Hematopoietic multipotent progenitor cell treated with erythropoietin and hydrocortisone succinate and interleukin-3 and kit ligand, for 15 days (in vitro differentiated cells): ENCODE results near the gene FBXO3.
"Not testable (repeated sequence)": the region's sequence is repeated elsewhere in the genome, so short reads cannot be mapped to it uniquely, and the experiment has no call there.

ENCODE experiments used
- DNase-seq: peaks from one replicate; pipeline ENCODE4 v3.0.0-alpha.2; 2015; ENCODE audit warnings: low spot score

FBXO3 gene, protein sequence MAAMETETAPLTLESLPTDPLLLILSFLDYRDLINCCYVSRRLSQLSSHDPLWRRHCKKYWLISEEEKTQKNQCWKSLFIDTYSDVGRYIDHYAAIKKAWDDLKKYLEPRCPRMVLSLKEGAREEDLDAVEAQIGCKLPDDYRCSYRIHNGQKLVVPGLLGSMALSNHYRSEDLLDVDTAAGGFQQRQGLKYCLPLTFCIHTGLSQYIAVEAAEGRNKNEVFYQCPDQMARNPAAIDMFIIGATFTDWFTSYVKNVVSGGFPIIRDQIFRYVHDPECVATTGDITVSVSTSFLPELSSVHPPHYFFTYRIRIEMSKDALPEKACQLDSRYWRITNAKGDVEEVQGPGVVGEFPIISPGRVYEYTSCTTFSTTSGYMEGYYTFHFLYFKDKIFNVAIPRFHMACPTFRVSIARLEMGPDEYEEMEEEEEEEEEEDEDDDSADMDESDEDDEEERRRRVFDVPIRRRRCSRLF

DNA sequence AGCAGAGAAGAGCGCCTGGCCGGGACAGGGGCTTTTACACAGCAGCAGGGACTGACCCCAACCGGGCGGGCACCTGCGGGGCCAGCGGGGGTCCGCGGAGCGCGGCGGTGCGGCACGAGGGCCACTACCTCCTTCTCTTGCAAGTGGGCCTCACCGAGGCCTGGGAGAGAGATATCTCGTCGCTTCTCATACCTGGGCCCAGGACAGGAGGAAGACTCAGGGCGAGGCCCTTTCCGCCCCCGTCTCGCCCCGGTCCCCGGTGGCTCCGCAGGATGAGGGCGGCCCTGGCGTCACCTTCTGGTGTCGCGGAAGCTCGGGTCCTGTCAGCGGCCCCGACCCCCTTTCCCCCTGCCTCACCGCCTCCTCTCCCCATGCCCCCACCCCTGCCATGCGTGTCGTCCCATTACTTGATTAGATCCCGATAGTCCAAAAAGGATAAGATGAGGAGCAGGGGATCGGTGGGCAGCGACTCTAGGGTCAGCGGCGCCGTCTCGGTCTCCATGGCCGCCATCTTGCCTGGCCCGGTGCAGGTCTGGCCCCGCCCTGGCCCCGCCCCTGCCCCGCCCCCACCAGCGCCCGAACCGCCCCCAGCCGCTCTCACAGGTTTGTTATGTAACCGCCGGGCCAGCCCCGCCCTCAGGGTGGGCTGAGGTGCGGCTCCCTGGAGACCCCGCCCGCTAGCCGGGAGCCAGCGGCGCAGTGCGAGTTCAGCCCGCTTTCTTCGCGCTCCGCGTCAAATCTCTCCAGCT, at the start of gene FBXO3:
Gene FBXO3, minus strand, starts transcription at position 534 of the 749 bp plus-strand sequence. Its CDS starts 23 bp downstream, at position 511.
- DNase-seq = peak; percentile 82

DNA sequence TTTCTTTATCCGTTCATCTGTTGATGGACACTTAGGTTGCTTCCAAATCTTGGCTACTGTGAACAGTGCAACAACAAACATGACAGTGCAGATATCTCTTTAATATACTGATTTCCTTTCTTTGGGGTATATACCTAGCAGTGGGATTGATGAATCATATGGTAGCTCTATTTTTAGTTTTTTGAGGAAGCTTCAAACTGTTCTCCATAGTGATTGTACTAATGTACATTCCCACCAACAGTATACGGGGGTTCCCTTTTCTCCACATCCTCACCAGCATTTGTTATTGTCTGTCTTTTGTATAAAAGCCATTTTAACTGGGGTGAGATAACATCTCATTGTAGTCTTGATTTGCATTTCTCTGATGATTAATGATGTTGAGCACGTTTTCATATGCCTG, 48.7 kb upstream of the FBXO3 start:
- not testable (repeated sequence) for DNase-seq

DNA sequence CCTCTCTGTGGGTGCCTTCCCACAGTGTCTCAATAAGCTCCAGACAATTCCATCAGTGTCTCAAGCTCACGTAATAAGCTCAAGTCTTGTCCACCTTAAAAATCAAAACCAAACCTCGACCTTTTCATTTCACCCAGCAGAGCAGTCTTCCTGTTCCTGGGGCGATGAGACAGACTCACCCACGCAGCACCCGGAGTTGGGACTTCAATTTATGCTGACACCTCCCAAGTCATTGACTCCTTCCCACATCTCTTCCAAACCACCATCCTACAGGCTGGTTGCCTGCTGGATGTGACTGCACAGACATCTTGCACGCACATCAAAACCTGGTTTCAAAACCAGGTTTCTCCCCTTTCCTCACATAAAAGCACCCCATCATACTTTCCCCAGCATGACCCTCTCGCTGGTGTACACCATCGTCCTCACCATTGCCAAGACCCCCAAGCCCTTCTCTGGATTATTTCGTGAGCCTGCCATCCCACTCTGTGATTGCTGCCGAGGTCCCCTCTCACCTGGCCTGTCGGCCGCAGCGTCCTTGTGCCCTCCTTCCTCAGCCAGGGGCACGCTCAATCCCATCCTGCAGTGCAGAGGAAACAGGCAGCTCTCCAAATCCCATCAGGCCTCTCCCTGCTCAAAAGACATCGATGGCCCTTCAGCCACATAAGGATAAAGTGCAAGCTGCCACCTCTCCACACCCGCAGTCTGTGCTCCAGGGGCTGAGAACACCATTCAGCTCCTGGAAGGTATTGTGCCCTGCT, 45.1 kb upstream of the FBXO3 start:
- DNase-seq = no peak

DNA sequence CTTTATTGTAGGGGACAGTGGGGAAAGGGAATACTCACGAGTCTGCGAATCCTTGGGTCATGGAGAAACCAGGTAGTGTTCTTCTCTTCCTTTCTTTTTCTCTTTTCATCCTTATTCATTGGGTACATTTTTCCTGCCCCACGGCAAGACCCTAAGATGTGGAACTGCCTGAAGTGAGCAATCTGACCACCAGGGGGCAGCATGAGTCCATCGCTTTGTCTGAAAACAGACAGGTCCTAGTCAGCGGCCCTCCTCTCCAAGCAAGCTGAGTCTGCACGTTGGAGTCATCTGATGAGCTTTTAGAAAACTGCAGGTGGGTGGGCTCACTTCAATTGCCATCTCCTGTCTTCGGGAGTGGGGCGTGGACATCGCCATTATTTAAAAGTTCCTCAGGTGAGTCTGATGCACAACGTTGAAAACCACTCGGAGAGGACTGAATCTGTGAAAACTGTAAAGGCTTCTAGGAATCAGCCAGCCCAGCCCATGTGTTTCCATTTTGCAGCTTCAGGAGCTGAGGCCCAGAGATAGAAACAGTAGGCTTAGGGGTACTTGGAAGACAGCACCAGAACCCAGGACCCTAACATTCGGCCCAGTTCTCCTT, 34.0 kb upstream of the FBXO3 start:
- peak; percentile 83 for DNase-seq

DNA sequence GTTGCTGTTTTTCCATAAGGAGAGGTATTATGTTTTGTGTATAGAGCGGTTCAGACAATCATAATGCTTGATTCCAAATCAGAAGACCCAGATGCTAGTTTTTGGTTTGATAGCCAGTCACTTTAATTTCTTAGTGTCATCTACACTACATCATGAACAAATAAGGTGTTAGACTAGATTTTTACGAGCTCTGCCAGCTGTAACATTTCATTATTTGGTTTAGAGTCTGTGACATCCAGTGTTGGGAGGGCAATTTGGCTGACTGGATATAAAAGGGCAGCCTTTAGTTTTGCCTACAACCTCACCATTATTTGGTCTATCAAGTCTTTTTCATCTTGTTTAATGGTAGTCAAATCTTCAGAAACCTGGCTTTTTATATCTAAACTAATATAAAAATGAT, 30.2 kb upstream of the FBXO3 start:
- DNase-seq = no peak

DNA sequence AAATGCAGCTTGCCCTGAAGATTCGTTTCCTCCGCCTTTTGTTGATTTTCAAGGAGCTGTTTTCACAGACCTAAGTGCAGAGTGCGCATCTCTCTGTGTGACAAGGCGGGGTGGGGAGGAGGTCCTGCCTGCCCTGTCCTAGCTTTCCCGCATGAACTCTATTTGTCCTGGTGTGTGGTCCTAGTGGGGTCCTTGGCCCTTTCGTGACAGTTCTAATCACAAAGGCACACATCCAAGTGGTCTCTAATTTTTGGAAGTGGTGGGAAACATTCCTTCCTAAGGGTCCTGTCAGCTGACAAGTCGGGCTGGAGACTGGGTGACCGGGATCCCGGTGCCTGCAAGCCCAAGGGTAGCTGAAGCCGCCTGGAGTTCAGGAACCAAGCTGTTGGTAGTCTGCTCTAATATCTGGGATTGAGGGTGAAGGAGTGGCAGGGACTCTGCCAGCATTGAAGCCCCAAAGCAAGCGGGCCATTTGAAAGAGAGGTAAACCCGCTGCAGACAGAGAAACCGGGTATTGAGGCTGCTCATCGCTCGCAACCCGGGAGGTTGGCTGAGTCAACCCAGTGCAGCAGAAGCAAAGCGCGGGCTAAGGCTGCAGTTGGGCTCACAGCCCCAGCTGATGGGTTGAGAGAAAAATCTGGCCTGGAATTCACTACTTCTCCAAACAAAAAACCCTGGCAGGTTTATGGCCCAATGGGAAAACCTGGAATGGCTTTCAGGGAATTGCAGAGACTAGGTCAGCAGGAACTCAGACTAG, 28.1 kb upstream of the FBXO3 start:
- no peak for DNase-seq

DNA sequence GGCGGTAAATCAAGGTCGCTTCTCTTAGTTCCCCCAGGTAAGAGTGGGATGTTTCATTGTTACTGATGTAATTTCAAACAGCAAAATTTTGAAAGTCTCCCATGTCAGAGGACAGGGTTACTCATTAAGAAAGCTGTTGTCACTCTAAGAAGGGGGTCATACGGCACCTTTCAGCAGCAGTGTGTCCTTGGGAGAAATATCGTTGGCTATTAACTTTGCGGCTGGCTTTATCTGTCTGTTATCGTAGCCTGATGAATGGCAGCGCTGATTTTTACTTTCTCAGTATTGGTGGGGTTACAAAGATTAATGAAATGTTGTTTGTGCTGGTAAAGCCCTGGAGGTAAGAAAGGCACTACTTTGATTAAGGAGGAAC, 27.5 kb upstream of the FBXO3 start:
- DNase-seq = no peak

DNA sequence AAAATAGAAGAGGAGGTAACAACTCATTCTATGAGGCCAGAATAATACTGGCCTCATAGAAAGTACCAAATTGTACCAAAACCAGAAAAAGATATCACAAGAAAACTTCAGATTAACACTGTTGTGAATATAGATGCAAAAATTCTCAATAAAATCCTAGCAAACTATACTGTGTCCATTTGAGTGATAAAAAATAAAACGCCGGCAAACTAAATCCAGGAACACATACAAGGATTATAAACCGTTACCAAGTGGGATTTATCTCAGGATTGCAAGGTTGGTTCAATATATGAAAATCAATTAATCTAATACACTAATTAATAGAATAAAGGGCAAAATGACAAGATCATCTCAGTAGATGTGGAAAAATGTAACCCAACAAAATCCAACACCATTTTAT, 23.6 kb upstream of the FBXO3 start:
- no peak for DNase-seq

DNA sequence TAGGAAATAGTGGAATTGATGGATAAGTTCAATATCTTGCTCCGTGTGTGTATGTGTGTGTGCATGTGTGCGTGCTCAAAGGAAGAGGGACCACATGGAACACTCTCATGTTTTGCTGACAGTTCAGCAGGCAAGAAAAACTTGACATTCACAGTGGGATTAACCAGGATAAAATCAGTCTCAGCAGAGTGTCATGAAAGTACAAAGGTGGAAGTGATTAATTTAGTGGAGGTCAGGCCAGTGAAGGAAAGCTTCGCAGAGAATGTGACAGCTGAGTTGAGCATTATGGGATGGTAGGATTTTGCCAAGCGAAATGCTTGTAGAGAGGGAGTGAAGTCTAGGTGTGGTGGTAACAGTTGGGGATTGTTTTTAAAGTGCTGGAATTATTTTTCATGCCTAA, 15.7 kb upstream of the FBXO3 start:
- no peak for DNase-seq

DNA sequence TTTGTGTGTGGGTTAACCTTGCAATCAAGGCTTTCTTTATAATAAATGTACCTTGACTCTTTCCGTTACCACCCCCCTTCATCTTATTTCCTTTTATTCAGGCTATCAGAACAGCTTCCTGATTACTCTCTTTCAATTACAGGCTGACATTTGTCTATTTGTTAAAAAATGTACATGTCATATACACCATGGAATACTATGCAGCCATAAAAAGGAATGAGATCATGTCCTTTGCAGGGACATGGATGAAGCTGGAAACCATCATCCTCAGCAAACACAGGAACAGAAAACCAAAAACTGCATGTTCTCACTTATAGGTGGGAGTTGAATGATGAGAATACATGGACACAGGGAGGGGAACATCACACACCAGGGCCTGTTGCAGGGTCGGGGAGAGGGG, 13.8 kb upstream of the FBXO3 start:
- not testable (repeated sequence) for DNase-seq

DNA sequence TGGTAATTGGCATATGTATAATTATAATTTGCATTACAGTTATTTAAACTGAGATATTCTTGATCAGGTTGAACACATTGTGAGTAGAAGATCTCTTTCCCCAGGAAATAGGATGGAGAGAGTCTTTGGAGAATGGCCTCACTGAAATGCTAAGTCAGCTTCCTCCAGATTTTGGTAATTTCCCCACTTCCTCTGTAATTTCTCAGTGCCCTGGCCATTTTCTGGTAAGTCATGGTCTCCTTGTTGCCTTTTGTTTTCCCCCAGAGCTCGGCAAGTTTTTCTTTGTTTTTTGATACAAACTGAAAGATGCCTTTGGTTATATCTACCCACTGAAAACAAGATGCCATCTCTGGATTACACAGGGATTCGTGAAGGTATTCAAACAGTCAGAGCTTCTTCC, 12.8 kb upstream of the FBXO3 start:
- DNase-seq = no peak

DNA sequence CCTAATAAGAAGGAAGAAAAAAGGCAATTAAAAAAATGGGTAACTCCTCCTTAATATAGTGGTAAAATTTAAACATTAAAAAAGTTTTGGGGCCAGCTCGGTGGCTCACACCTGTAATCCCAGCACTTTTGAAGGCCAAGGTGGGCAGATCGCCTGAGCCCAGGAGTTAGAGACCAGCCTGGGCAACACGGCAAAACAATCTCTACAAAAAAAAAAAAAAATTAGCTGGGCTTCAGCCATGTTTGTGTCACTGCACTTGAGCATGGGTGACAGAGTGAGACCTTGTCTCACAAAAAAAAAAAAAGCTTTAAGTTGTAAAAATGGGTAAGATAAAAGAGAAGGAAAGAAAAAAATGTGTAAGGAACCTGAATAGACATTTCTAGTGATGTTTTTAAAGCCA, 11.3 kb upstream of the FBXO3 start:
- DNase-seq = no peak

DNA sequence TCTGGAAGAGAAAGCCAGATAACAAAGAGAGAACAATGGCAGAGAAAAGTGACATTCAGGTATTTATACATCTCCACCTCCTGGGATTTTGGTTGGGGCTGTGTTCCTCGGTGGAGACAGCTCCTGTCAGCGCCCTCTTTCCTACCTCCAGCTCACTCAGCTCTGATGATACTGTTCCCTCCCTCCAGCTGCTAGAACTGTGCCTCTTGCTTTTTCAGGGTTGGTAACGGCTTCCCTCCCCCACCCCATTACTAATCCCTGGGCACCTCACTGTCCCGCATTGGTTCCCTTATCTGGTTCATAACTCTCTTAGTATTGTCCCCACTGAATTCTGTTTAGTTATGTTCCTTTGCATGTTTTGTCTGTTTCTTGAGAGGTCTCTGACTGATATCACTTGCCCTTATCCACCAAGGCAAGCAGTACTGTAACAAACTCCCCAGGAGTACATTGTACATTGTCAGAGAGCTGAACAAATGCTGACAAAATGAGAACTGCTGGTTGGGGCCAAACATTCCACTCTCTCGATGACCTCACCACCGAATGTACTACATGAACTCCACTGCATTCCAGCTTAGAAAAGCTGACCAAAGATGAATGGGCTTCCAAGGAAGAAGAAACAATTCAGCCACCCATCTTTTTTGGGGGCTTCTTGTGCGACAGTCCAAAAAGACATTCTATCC, 5.7 kb upstream of the FBXO3 start:
- no peak for DNase-seq

DNA sequence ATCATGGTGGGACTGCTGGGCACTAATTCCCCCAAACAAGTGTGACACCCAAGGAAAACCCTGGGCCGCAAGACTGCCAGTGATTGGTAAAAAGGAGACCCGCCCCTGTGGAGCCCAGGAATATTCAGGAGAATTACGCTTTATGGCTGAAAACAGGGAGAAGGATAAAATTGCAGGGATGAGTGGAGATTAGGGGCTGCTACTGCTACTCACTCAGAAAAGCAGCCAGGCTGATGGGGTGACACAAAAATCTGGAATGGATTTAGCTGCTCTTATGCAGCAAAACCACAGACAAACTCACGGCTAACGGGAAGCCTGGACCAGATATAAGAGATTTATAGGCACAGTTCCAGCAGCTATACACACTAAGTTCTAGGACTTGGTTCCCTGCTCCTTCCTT, 4.4 kb upstream of the FBXO3 start:
- no peak for DNase-seq

DNA sequence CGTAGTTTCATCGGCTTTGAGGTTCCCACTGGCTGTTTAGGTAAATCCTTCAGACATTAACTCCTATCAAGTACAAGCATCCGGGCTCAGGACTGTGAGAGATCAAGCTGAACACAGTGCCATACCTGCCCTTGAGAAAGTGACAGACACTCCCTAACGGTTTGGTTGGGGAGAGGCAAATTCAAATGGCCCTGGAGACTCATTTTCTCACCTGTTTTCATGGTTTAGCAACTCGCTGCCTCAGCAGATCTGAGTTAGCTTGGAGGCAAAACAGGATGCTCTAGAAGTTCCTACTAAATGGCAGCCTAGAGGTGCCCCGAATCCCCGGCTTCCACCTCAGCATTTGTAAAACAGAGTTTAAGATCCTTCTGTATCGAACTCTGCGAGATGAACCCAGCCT, 3.6 kb upstream of the FBXO3 start:
- no peak for DNase-seq

DNA sequence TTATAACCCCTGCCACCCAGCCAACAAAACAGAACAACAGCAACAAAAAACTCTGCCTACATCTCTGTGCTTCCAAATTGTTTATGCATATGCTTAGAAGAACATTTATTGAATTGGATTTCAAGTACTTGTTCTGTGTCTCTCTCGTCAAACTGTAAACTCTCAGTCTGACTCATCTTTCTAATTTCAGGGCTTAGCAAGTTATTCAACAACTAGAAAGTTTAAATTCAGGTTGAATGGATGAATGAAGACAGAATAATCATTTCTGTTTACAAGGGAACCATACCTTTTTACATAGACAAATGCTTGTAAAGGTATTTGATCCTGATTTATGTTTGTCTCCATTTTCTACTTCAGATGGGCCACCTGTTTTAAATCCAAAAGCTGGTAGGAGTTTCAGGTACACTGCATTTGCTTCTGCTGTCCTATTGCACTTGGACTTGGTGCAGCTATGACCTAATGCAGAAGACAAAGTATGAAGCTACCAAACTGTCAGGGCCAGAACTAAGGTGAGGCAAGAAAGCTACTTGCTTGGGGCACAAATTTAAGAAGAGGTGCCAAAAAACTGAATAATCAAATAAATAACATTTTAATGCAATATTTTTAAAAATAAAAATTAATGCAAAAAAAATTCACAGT, 1.6 kb upstream of the FBXO3 start:
- DNase-seq = no peak

DNA sequence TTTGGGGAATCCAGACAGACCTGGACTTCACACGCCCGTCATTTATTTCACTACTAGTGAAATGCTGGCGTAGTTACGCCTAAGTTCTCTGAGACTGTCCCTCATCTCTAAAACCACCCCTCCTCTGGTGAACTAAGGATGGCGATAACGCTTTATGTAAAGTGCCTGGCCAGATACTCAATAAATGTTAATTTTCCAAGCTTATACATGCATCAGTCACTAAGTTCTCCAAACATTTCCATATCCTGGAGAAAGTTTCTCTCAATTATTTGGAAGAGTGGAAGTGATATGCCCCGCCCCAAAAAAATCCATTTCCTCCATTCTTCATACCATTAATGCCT, 1.1 kb upstream of the FBXO3 start:
- DNase-seq = no peak

DNA sequence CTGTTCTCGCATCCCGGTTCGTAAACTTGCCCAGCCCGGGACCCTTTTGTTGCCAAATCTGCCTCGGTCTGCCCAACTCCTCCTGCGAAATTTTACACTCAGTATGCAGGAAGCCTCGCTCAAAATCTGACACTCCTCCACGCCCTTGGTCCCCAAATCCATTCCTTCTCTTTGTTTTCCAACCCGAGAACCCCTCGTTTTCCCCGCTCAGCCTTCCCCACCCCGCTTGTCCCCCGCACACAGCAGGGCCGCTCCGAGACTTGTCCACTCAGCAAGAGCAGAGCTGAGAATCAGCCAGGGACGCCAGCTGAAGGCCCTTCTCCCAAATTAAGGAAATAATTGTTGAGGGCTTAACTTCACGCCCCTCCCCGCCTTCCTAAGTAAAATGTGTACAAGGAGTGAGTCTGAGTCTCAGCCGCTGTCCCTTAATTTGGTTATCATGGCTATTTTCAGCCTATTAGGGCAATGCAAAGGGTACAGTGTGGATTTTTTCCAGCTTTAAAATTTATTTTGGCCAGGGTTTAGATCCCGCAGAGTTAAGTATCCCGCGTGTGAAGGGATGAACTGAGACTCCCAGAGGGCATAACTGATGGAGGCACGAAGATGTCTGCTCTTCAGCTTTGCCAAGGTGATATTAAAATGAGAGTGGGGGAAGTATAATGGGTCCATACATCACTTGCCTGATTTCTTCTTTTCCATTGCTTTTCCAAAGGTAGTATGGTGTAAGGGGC, 581 bp upstream of the FBXO3 start:
- no peak for DNase-seq

DNA sequence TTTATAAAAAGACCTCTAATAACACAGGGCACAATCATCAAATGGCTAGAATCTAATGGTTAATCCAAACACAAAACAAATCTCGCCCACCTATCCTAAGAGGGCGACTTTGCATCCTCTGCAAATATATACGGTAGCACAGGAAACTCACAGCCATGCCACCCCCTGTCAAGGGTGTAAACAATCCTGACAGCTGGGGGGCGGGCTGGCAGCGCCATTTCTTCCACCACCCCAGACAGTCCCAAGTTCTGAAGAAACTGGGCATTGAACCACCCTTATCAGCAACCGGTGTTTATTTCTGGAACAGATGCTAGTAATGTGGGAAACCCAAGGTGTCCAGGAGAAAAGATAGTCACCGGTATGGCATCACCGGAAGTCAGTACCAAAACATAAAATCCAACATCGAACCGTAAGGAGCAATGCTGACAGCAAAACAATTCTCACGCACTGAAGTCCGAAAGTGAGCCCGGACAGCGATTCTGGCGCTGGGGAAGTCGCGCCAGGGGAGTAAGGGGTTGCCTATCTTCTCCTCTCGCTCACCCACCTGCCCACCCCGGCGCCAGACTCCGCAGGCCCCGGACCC, 825 bp downstream of the FBXO3 start:
- peak; percentile 28 for DNase-seq

DNA sequence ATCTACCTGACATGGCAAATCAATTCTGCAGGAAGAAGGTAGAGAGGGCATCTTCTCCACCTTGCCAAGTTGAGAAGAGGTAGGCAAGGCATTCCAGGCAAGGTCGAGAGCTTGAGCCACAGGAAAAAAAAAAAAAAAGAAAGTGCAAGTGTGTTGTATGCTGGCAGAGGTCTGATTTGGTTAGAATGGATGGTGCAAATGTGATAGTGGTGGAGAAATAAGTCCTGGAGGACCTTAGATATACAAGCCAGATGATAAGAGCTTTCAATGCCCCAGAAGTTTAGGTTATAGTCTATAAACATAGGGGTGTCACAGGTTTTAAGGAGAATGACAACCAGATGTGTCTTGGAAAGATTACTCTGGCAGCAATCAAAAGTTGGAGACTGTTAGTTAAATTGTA, 1.4 kb downstream of the FBXO3 start:
- DNase-seq = peak; percentile 41
